Sigmoid colon (tissue), 4 donors: ENCODE results near the gene MYL5.

Experiments used
- EP300 ChIP-seq, 4 donors: sonication (generic); formaldehyde crosslinking; IDR thresholded peaks; one replicate each; pipeline ENCODE4 v1.6.1; 2017; ENCODE audit warnings: antibody characterized with exemption in 4 of 4
- POLR2A ChIP-seq, 2 donors: fragments of 450-650 bp; IDR thresholded peaks; one replicate each; pipeline ENCODE4 v1.6.1; 2016; ENCODE audit warnings: antibody characterized with exemption in 2 of 2, mild to moderate bottlenecking in 2 of 2, moderate library complexity in 2 of 2
- POLR2AphosphoS5 ChIP-seq, 4 donors: sonication (generic); formaldehyde crosslinking; IDR thresholded peaks; one replicate each; pipeline ENCODE4 v1.6.1; 2017; ENCODE audit warnings: antibody characterized with exemption in 4 of 4
- TF ChIP-seq, protein P1 (sequence below), 4 experiments: fragments of 450-650 bp in 3 of 4; fragments of 200-600 bp in 1 of 4; IDR thresholded peaks; one replicate each; pipeline ENCODE4 v1.5.1; 2016 to 2019; ENCODE audit warnings: antibody characterized with exemption in 4 of 4, mild to moderate bottlenecking in 3 of 4, moderate library complexity in 2 of 4

DNA sequence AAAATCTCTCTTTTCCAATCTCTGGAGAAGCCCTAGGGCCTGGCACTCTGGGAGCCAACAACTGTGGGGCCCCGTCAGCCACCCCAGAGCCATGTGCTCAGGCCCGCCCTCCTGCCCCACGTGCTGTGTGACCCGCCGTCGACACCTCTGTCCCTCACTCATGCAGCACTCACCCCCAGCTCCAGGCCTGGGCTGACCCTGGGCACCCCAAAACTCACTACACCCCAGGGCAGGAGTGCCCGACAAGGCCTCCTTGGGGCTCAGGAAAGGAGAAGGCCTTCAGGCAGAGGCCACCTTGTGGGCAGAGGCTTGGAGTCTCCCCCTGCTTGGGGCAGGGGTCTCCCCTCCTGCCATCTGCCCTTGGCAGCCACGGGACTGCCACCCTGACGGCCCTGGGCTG lies 5.7 kb downstream of the MYL5 start:
- TF ChIP-seq, protein P1, sequence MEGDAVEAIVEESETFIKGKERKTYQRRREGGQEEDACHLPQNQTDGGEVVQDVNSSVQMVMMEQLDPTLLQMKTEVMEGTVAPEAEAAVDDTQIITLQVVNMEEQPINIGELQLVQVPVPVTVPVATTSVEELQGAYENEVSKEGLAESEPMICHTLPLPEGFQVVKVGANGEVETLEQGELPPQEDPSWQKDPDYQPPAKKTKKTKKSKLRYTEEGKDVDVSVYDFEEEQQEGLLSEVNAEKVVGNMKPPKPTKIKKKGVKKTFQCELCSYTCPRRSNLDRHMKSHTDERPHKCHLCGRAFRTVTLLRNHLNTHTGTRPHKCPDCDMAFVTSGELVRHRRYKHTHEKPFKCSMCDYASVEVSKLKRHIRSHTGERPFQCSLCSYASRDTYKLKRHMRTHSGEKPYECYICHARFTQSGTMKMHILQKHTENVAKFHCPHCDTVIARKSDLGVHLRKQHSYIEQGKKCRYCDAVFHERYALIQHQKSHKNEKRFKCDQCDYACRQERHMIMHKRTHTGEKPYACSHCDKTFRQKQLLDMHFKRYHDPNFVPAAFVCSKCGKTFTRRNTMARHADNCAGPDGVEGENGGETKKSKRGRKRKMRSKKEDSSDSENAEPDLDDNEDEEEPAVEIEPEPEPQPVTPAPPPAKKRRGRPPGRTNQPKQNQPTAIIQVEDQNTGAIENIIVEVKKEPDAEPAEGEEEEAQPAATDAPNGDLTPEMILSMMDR (IDR thresholded peaks at IDR 0.05), result no peak
- no peak for TF ChIP-seq POLR2A (IDR thresholded peaks at IDR 0.05)
- TF ChIP-seq EP300 (IDR thresholded peaks at IDR 0.05), result no peak
- no peak for TF ChIP-seq POLR2AphosphoS5 (IDR thresholded peaks at IDR 0.05)
